Heart left ventricle (tissue), 13 donors: ENCODE data around the gene MSANTD1.

Experiments
- POLR2A ChIP-seq, 2 donors: fragments of 450-650 bp; IDR thresholded peaks; one replicate each; pipeline ENCODE4 v1.6.1; 2017; ENCODE audit warnings: antibody characterized with exemption in 2 of 2, mild to moderate bottlenecking in 2 of 2, moderate library complexity in 2 of 2
- TF ChIP-seq, protein P1 (sequence below), 12 donors: fragments of 200-600 bp; sonication (generic) in 4 of 12; IDR thresholded peaks; one replicate each; pipeline versions ENCODE4 v1.5.0 to v1.8.0; 2018 to 2022; ENCODE audit warnings: antibody characterized with exemption in 12 of 12, mild to moderate bottlenecking in 5 of 12
- donor health status: ischemic (EF 13 %, LVEDD 7.1; RV severe dilation, severe dysfunction).
- donor health status: DM: no; HTN: yes; CAD: no.
- donor health status: DM: no; HTN: no; CAD: no.
- donor health status: ischemic (EF 25% LVEDD 6.9; RV normal size, moderate dysfunction).
- donor health status: ischemic (EF 25% LVEDD 5.7; RV mildly dilated, moderate dysfunction).
- donor health status: ischemic (EF 35%, LVEDD 5.7; RV mildly dilated, moderate dysfunction).
- donor health status: nonischemic (EF 11% LVEDD 7.7; RV severe dilation, severe dysfunction).
- donor health status: DM: yes; HTN: yes; CAD: no.
- donor health status: PGD.
- donor health status: ischemic (EF 29% LVEDD 5.4; RV normal size, mild dysfunction).
- donor health status: nonischemic (EF 23%, LVEDD 6.1; RV moderate dilation, normal function).

DNA sequence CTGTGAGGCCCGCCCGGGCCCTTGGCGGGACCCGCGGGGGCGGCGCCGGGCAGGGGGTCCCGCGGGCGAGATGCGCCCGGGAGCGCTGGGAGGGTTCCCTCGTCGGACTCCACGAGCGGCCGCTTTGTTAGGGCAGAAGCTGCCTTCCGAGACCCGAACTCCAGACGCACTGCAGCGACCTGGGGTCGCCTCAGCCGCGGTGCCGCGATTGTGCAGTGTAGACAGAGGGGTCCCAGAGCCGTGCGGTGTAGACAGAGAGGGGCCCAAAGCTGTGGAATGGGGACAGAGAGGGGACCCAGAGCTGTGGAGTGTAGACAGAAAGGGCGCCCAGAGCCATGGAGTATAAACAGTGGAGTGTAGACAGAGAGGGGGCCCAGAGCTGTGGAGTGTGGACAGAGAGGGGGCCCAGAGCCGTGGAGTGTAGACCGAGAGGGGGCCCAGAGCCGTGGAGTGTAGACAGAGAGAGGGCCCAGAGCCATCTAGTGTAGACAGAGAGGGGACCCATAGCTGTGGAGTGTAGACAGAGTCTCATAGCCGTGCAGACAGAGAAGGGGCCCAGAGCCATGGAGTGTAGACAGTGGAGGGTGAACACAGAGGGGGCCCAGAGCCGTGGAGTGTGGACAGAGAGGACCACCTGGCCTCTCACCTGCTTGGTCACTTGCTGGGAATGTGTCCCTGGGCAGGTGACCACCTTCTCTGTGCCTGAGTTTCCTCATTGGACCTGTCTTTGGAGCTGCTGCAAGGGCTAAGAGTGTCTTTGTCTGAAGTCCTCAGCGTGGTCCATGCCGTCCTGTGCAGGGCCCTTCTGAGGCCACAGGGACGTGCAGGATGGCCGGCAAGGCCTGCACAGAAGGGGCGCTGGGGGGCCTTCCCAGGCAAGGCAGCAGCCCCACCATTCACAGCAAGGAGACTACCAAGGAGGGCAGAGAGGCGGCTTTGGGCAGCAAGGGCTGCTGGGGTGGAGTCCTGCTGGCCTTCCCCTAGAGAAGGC lies 44.7 kb downstream of the MSANTD1 start:
- TF ChIP-seq, protein P1, sequence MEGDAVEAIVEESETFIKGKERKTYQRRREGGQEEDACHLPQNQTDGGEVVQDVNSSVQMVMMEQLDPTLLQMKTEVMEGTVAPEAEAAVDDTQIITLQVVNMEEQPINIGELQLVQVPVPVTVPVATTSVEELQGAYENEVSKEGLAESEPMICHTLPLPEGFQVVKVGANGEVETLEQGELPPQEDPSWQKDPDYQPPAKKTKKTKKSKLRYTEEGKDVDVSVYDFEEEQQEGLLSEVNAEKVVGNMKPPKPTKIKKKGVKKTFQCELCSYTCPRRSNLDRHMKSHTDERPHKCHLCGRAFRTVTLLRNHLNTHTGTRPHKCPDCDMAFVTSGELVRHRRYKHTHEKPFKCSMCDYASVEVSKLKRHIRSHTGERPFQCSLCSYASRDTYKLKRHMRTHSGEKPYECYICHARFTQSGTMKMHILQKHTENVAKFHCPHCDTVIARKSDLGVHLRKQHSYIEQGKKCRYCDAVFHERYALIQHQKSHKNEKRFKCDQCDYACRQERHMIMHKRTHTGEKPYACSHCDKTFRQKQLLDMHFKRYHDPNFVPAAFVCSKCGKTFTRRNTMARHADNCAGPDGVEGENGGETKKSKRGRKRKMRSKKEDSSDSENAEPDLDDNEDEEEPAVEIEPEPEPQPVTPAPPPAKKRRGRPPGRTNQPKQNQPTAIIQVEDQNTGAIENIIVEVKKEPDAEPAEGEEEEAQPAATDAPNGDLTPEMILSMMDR (IDR thresholded peaks at IDR 0.05): no peak
- TF ChIP-seq POLR2A (IDR thresholded peaks at IDR 0.05): no peak
